ENCODE results near the gene SMS. TPM values are rescaled to one million over a fixed set of nuclear protein-coding genes. Genes with fewer than 3 reads are reported as not detected.

SMS gene
- total RNA-seq, 2 experiments from 2014 or later, result 100 to 124 TPM

DNA sequence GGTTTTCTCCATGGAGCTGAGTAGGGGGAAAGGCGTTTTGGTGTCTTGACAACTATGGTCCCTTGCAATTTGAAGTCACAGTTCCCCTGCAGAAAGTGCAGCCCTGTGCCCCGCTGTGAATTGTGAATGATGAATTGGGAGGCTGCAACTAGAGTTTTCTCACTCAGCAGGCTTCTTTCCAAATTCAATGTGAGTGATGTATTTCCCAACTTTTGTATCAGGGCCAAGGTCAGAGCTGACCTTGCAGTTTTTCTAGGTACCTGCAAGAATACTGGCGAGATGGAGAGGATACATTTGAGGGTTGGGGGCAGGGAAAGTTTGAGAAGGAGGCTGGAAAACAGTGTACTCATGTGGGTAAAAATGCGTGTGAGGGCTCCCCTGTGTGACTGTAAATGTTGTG lies 103.4 kb downstream of the SMS start:
- Mint-ChIP-seq H3K36me3 (ENCODE audit: low read depth) (no peaks in the 10 kb centered on the region), H3K9me3 (ENCODE audit: low read depth) (no peaks in the 10 kb centered on the region), H3K27ac (no peak overlapping the region), H3K4me1 (peaks cover 2% of the 10 kb centered on the region), H3K4me3 (no peak overlapping the region), H3K27me3 (no peaks in the 10 kb centered on the region)
- CTCF ChIA-PET, result interaction anchor here (0.7 to 1.4 kb wide), 2 partner anchors 12 to 25 kb away, joined by 3 read pairs; no protein-coding TSS in a partner anchor
- POLR2A ChIA-PET, result no interaction called here
- ATAC-seq, result no peak
- intact Hi-C loops (cut with DNase I, micrococcal nuclease), result no loop called here
- DNase-seq, result no peak

Other genes starting within 250 kb of the SMS start
- gene SMPX, start 182.6 kb upstream of the SMS start, total RNA-seq, result not detected
- gene MBTPS2, start 101.1 kb upstream of the SMS start, total RNA-seq, result 1 to 10 TPM; 6.9 to 7.8 TPM
- 1 to 10 TPM in 1 of 2 experiments, under 1 TPM in 1; 0.88 to 1.3 TPM for gene YY2, start 84.7 kb upstream of the SMS start, total RNA-seq
- gene PHEX, start 91.6 kb downstream of the SMS start, total RNA-seq, result 1 to 10 TPM; 3.0 to 3.7 TPM